ENCODE results near the gene NOL7. TPM values are rescaled to one million over a fixed set of nuclear protein-coding genes. Genes with fewer than 3 reads are reported as not detected.

The NOL7 gene
- total and polyA plus RNA-seq, 9 of the 15 experiments (the other 6 are each of a cell fraction or from before 2014, with no cell fraction given): 19.4 to 235 (median 157) TPM

GRCh38 chr6:13614126-13614925 lies 809 bp upstream of the NOL7 start (continued):
- TF ChIP-seq IRF1 (CRISPR knock-in tag; IDR thresholded peaks at IDR 0.05; ENCODE audit: borderline replicate concordance) (0 out of 2 replicates have a peak, but pooled peaks have one; percentile 31), RBM25 (IDR thresholded peaks at IDR 0.05; ENCODE audit: low read depth, low read length, severe bottlenecking) (no peak), SMARCC2 (IDR thresholded peaks at IDR 0.05; ENCODE audit: low read depth) (0 out of 2 replicates have a peak, but pooled peaks have one; percentile 25), NR3C1 (CRISPR knock-in tag; IDR thresholded peaks at IDR 0.05) (no peak), CHD1 (IDR thresholded peaks at IDR 0.05; ENCODE audit: low read length) (peak; percentile 70), CREB3 (tag; conservative IDR thresholded peaks at IDR 0.05; ENCODE audit: low read depth) (no peak), ETV5 (CRISPR knock-in tag; IDR thresholded peaks at IDR 0.05; ENCODE audit: low read depth) (no peak), HNRNPK (IDR thresholded peaks at IDR 0.05; ENCODE audit: low read depth, low read length, poor library complexity, severe bottlenecking) (no peak), E2F1 (CRISPR knock-in tag; IDR thresholded peaks at IDR 0.05) (0 out of 2 replicates have a peak, but pooled peaks have one; percentile 8), NELFE (IDR thresholded peaks at IDR 0.05; ENCODE audit: insufficient read depth, insufficient read length) (no peak), ZFP30 (CRISPR knock-in tag; IDR thresholded peaks at IDR 0.05; ENCODE audit: borderline replicate concordance) (no peak), UBTF (IDR thresholded peaks at IDR 0.05; ENCODE audit: borderline replicate concordance in 1 of 2, low read depth in 2 of 2, low read length in 2 of 2) (peak; percentile 37 to 56; a peak in 2 of 4 replicates), CBX1 (IDR thresholded peaks at IDR 0.05; ENCODE audit: low read depth) (0 out of 2 replicates have a peak, but pooled peaks have one; percentile 10), ZBTB49 (CRISPR knock-in tag; IDR thresholded peaks at IDR 0.05; ENCODE audit: borderline replicate concordance) (no peak), PURB (CRISPR knock-in tag; IDR thresholded peaks at IDR 0.05; ENCODE audit: low read depth) (no peak), SREBF1 (IDR thresholded peaks at IDR 0.05; ENCODE audit: borderline replicate concordance, low read depth, low read length) (no peak), RFX5 (IDR thresholded peaks at IDR 0.05; ENCODE audit: low read depth, low read length) (no peak)
